DMS114 treated with DMSO at 0.1 percent for 48 hours (cell line): ENCODE results near the gene RPS6KA5.
"Not testable (repeated sequence)": the region's sequence is repeated elsewhere in the genome, so short reads cannot be mapped to it uniquely, and the experiment has no call there.

Experiments
- DNase-seq: peaks from one replicate; lab custom pipeline; 2025; ENCODE audit not compliant: unreplicated experiment; lab: John Stamatoyannopoulos, UW

Gene RPS6KA5

GRCh38 chr14:91067186-91067585 is 6.7 kb upstream of the RPS6KA5 start:
- no peak for DNase-seq

GRCh38 chr14:91065266-91065665 is 4.8 kb upstream of the RPS6KA5 start:
- no peak for DNase-seq

- DNase-seq = no peak
These were observed 2.7 kb upstream of the RPS6KA5 start for GRCh38 chr14:91063119-91063518.

GRCh38 chr14:91062600-91062999 is 2.2 kb upstream of the RPS6KA5 start:
- DNase-seq = no peak

GRCh38 chr14:91061056-91061887 is 831 bp upstream of the RPS6KA5 start:
- DNase-seq = no peak

- DNase-seq = no peak
These were observed 678 bp downstream of the RPS6KA5 start for GRCh38 chr14:91059576-91060350.

GRCh38 chr14:91058042-91058581 is 2.3 kb downstream of the RPS6KA5 start:
- DNase-seq = no peak

GRCh38 chr14:91056361-91056760 is 4.1 kb downstream of the RPS6KA5 start:
- no peak for DNase-seq

- no peak for DNase-seq
These were observed 5.4 kb downstream of the RPS6KA5 start for GRCh38 chr14:91055016-91055415.

- no peak for DNase-seq
These were observed 11.8 kb downstream of the RPS6KA5 start for GRCh38 chr14:91048676-91049075.

GRCh38 chr14:91048265-91048664 is 12.2 kb downstream of the RPS6KA5 start:
- DNase-seq = no peak

- DNase-seq = no peak
These were observed 13.2 kb downstream of the RPS6KA5 start for GRCh38 chr14:91047174-91047753.

GRCh38 chr14:91046488-91047072 is 13.9 kb downstream of the RPS6KA5 start:
- no peak for DNase-seq

- no peak for DNase-seq
These were observed 19.0 kb downstream of the RPS6KA5 start for GRCh38 chr14:91041450-91041849.

GRCh38 chr14:91040545-91040944 is 19.9 kb downstream of the RPS6KA5 start:
- no peak for DNase-seq

- DNase-seq = no peak
These were observed 22.0 kb downstream of the RPS6KA5 start for GRCh38 chr14:91038439-91038838.

GRCh38 chr14:91036741-91037469 is 23.5 kb downstream of the RPS6KA5 start:
- no peak for DNase-seq

- DNase-seq = no peak
These were observed 24.6 kb downstream of the RPS6KA5 start for GRCh38 chr14:91035855-91036254.

- not testable (repeated sequence) for DNase-seq
These were observed 26.1 kb downstream of the RPS6KA5 start for GRCh38 chr14:91034379-91034778.

GRCh38 chr14:91032248-91032647 is 28.2 kb downstream of the RPS6KA5 start:
- no peak for DNase-seq

GRCh38 chr14:91031666-91032065 is 28.8 kb downstream of the RPS6KA5 start:
- no peak for DNase-seq
